HG03095 (cell line): ENCODE measurements around the gene WDTC1.
"Not testable (repeated sequence)": the region's sequence is repeated elsewhere in the genome, so short reads cannot be mapped to it uniquely, and the experiment has no call there.

Experiments
- ATAC-seq: cut with Tn5 transposase; IDR thresholded peaks from one replicate; pipeline ENCODE4 v1.9.1; 2021; ENCODE audit warnings: moderate library complexity; ENCODE audit not compliant: unreplicated experiment

Gene WDTC1

GRCh38 chr1:27246194-27246593, 11.8 kb downstream of the WDTC1 start:
- ATAC-seq, result no peak

- no peak for ATAC-seq
Measured at GRCh38 chr1:27253596-27253995, 19.2 kb downstream of the WDTC1 start.

GRCh38 chr1:27255136-27255535, 20.7 kb downstream of the WDTC1 start:
- no peak for ATAC-seq

- no peak for ATAC-seq
Measured at GRCh38 chr1:27257155-27257554, 22.7 kb downstream of the WDTC1 start.

GRCh38 chr1:27258598-27258997, 24.2 kb downstream of the WDTC1 start:
- no peak for ATAC-seq

GRCh38 chr1:27267153-27267552, 32.7 kb downstream of the WDTC1 start:
- no peak for ATAC-seq

- no peak for ATAC-seq
Measured at GRCh38 chr1:27269276-27269675, 34.8 kb downstream of the WDTC1 start.

GRCh38 chr1:27274204-27274603, 39.8 kb downstream of the WDTC1 start:
- no peak for ATAC-seq

- ATAC-seq, result no peak
Measured at GRCh38 chr1:27275696-27276095, 41.3 kb downstream of the WDTC1 start.

- no peak for ATAC-seq
Measured at GRCh38 chr1:27284425-27285273, 50.2 kb downstream of the WDTC1 start.

- no peak for ATAC-seq
Measured at GRCh38 chr1:27285274-27285660, 50.8 kb downstream of the WDTC1 start.

- ATAC-seq, result not testable (repeated sequence)
Measured at GRCh38 chr1:27285821-27286220, 51.4 kb downstream of the WDTC1 start.

GRCh38 chr1:27289125-27289524, 54.7 kb downstream of the WDTC1 start:
- not testable (repeated sequence) for ATAC-seq

GRCh38 chr1:27290581-27290980, 56.1 kb downstream of the WDTC1 start:
- no peak for ATAC-seq

GRCh38 chr1:27292106-27292505, 57.7 kb downstream of the WDTC1 start:
- ATAC-seq, result no peak

- ATAC-seq, result no peak
Measured at GRCh38 chr1:27293915-27294314, 59.5 kb downstream of the WDTC1 start.

GRCh38 chr1:27296773-27297291, 62.4 kb downstream of the WDTC1 start:
- no peak for ATAC-seq

GRCh38 chr1:27297903-27298302, 63.5 kb downstream of the WDTC1 start:
- no peak for ATAC-seq

GRCh38 chr1:27298632-27299384, 64.4 kb downstream of the WDTC1 start:
- no peak for ATAC-seq

GRCh38 chr1:27299385-27300271, 65.2 kb downstream of the WDTC1 start:
- no peak for ATAC-seq
